HCT116 (cell line): ENCODE data around the gene SEMA3F. TPM values are rescaled to one million over a fixed set of nuclear protein-coding genes. Genes with fewer than 3 reads are reported as not detected.

Experiments used
- ATAC-seq: fragments of 200-7000 bp; cut with Tn5 transposase; 2 replicates; pipeline ENCODE4 v1.9.1; 2020; ENCODE audit warnings: mild to moderate bottlenecking, moderate library complexity
- BruUV-seq: library from RNA; stranded (reverse); fragments of 400-500 nt; replicated peaks from 2 replicates; lab custom pipeline; 2021; lab: Mats Ljungman, UMichigan
- CTCF ChIA-PET: fragments of 300-600 bp; sonication (Branson Sonifier 250); formaldehyde crosslinking; loops from one replicate; lab custom pipeline; 2021; ENCODE audit warnings: antibody characterized with exemption; lab: Charles Lee
- POLR2A ChIA-PET: fragments of 300-600, 350-600 bp; sonication (Branson Sonifier 250); formaldehyde crosslinking; loops from one replicate; lab custom pipeline; 2021; ENCODE audit warnings: antibody characterized with exemption; lab: Charles Lee
- RAD21 ChIA-PET, 2 experiments: fragments of 300-600 bp; sonication (Branson Sonifier 250); formaldehyde crosslinking; loops; one replicate each; lab custom pipeline; 2023; ENCODE audit warnings: low total read pairs in 2 of 2; ENCODE audit not compliant: uncharacterized antibody in 2 of 2, unreplicated experiment in 2 of 2, low non-redundant PET in 1 of 2; lab: Charles Lee
- DNase-seq: peaks from one replicate; pipeline ENCODE4 v3.0.0-alpha.2; 2010; ENCODE audit warnings: low read depth, low spot score
- H2AFZ ChIP-seq: fragments of 200-600 bp; shearing (Covaris generic), sonication (generic); 2 replicates; pipeline ENCODE4 v1.6.1; 2017; ENCODE audit warnings: low read depth, mixed run types, mixed read lengths, antibody characterized with exemption, low read length; ENCODE audit not compliant: poor library complexity, severe bottlenecking
- H3K27ac ChIP-seq: 2 replicates; pipeline ENCODE4 v1.5.1; 2012; ENCODE audit warnings: low read depth, low read length
- H3K27me3 ChIP-seq: fragments of 200-600 bp; sonication (generic); 2 replicates; pipeline ENCODE4 v1.6.1; 2016; ENCODE audit warnings: mixed run types, low read length, mixed read lengths; ENCODE audit not compliant: insufficient read depth
- H3K36me3 ChIP-seq, 2 experiments: fragments of 200-500 bp in 1 of 2; fragments of 200-600 bp in 1 of 2; sonication (Bioruptor generic) in 1 of 2; sonication (generic) in 1 of 2; 2 replicates each; pipeline versions ENCODE4 v1.5.1 to v1.6.1; 2014 to 2016; ENCODE audit warnings: low read length in 2 of 2, inconsistent platforms in 1 of 2, mixed read lengths in 1 of 2, mixed run types in 1 of 2; ENCODE audit not compliant: insufficient read depth in 2 of 2, control insufficient read depth in 1 of 2
- H3K4me1 ChIP-seq, 2 experiments: fragments of 200-600 bp in 1 of 2; sonication (generic) in 1 of 2; 2 replicates each; pipeline versions ENCODE4 v1.5.1 to v1.6.1; 2012 to 2017; ENCODE audit warnings: low read length in 2 of 2, inconsistent platforms in 1 of 2, mild to moderate bottlenecking in 1 of 2, mixed read lengths in 1 of 2, mixed run types in 1 of 2, moderate library complexity in 1 of 2; ENCODE audit not compliant: insufficient read depth in 2 of 2, control insufficient read depth in 1 of 2
- H3K4me2 ChIP-seq: fragments of 200-600 bp; sonication (generic); 2 replicates; pipeline ENCODE4 v1.6.1; 2017; ENCODE audit warnings: mixed run types, low read length, mixed read lengths
- H3K4me3 ChIP-seq, 2 experiments: fragments of 200-600 bp in 1 of 2; sonication (generic) in 1 of 2; replicated peaks in 1 of 2; 2 replicates each; pipeline ENCODE4 v1.5.1; 2011 to 2016; ENCODE audit warnings: low read length in 2 of 2, control low read depth in 1 of 2, low read depth in 1 of 2, mild to moderate bottlenecking in 1 of 2, mixed read lengths in 1 of 2, mixed run types in 1 of 2
- H3K79me2 ChIP-seq: fragments of 200-600 bp; sonication (generic); 2 replicates; pipeline ENCODE4 v1.6.1; 2017; ENCODE audit warnings: mild to moderate bottlenecking, mixed run types, low read length, moderate library complexity, mixed read lengths; ENCODE audit not compliant: insufficient read depth
- H3K9ac ChIP-seq: fragments of 200-600 bp; sonication (generic); 2 replicates; pipeline ENCODE4 v1.6.1; 2016; ENCODE audit warnings: low read length, mixed read lengths
- H3K9me2 ChIP-seq: fragments of 200-600 bp; sonication (generic), shearing (Covaris generic); 2 replicates; pipeline ENCODE4 v1.6.1; 2017; ENCODE audit warnings: mixed run types, mild to moderate bottlenecking, moderate library complexity; ENCODE audit not compliant: insufficient read depth
- H3K9me3 ChIP-seq, 2 experiments: fragments of 200-500 bp in 1 of 2; fragments of 200-600 bp in 1 of 2; sonication (Bioruptor generic) in 1 of 2; sonication (generic) in 1 of 2; 2 replicates each; pipeline ENCODE4 v1.6.1; 2014 to 2017; ENCODE audit warnings: low read length in 2 of 2, mixed read lengths in 2 of 2, inconsistent platforms in 1 of 2, low read depth in 1 of 2, mild to moderate bottlenecking in 1 of 2, mixed run types in 1 of 2, moderate library complexity in 1 of 2; ENCODE audit not compliant: control insufficient read depth in 1 of 2, insufficient read depth in 1 of 2
- H4K20me1 ChIP-seq: fragments of 200-600 bp; sonication (generic), shearing (Covaris generic); 2 replicates; pipeline ENCODE4 v1.6.1; 2017; ENCODE audit warnings: mixed run types, mild to moderate bottlenecking, moderate library complexity; ENCODE audit not compliant: insufficient read depth
- CBX3 ChIP-seq: IDR thresholded peaks from 2 replicates; pipeline ENCODE4 v1.6.1; 2012; ENCODE audit warnings: low read depth
- CTCF ChIP-seq, 3 experiments: fragments of 200-600 bp in 1 of 3; sonication (generic) in 1 of 3; IDR thresholded peaks in 2 of 3; conservative IDR thresholded peaks in 1 of 3; 2 replicates each; pipeline ENCODE4 v1.5.1; 2012 to 2017; ENCODE audit warnings: low read depth in 2 of 3, low read length in 2 of 3, antibody characterized with exemption in 1 of 3, borderline replicate concordance in 1 of 3, control low read depth in 1 of 3, mild to moderate bottlenecking in 1 of 3, mixed read lengths in 1 of 3, mixed run types in 1 of 3, moderate library complexity in 1 of 3; ENCODE audit not compliant: insufficient read depth in 1 of 3
- ELF1 ChIP-seq: IDR thresholded peaks from 2 replicates; pipeline ENCODE4 v1.6.1; 2012; ENCODE audit warnings: low read depth, borderline replicate concordance
- EZH2 ChIP-seq: fragments of 200-600 bp; sonication (generic); IDR thresholded peaks from 2 replicates; pipeline ENCODE4 v1.6.1; 2017; ENCODE audit warnings: antibody characterized with exemption, mixed run types
- EZH2phosphoT487 ChIP-seq: fragments of 200-600 bp; IDR thresholded peaks from 2 replicates; pipeline ENCODE4 v1.6.1; 2018; ENCODE audit warnings: antibody characterized with exemption, borderline replicate concordance
- FOSL1 ChIP-seq: IDR thresholded peaks from 2 replicates; pipeline ENCODE4 v1.6.1; 2012; ENCODE audit warnings: low read depth
- JUND ChIP-seq: IDR thresholded peaks from 2 replicates; pipeline ENCODE4 v1.6.1; 2012
- MAX ChIP-seq: IDR thresholded peaks from 2 replicates; pipeline ENCODE4 v1.6.1; 2012
- POLR2A ChIP-seq: IDR thresholded peaks from 2 replicates; pipeline ENCODE4 v1.7.0; 2011; ENCODE audit warnings: borderline replicate concordance; ENCODE audit not compliant: insufficient read depth, insufficient read length; ENCODE audit errors: extremely low read depth
- POLR2AphosphoS5 ChIP-seq: IDR thresholded peaks from 2 replicates; pipeline ENCODE4 v1.6.1; 2011; ENCODE audit warnings: mild to moderate bottlenecking, low read depth, low read length, moderate library complexity
- RAD21 ChIP-seq: IDR thresholded peaks from 2 replicates; pipeline ENCODE4 v1.6.1; 2012; ENCODE audit warnings: low read depth, mild to moderate bottlenecking
- REST ChIP-seq: IDR thresholded peaks from 2 replicates; pipeline ENCODE4 v1.6.1; 2012; ENCODE audit warnings: low read depth
- SIN3A ChIP-seq: IDR thresholded peaks from 2 replicates; pipeline ENCODE4 v1.6.1; 2012; ENCODE audit warnings: low read depth
- SP1 ChIP-seq: IDR thresholded peaks from 2 replicates; pipeline ENCODE4 v1.6.1; 2012; ENCODE audit warnings: low read depth
- SRF ChIP-seq: IDR thresholded peaks from 2 replicates; pipeline ENCODE4 v1.6.1; 2012; ENCODE audit warnings: low read depth
- YY1 ChIP-seq: IDR thresholded peaks from 2 replicates; pipeline ENCODE4 v1.6.1; 2011; ENCODE audit warnings: low read length, low read depth, moderate library complexity, mild to moderate bottlenecking; ENCODE audit not compliant: insufficient replicate concordance; ENCODE audit errors: extremely low read depth
- ZBTB33 ChIP-seq: IDR thresholded peaks from 2 replicates; pipeline ENCODE4 v1.6.1; 2011; ENCODE audit warnings: mild to moderate bottlenecking, low read length, moderate library complexity; ENCODE audit not compliant: insufficient replicate concordance; ENCODE audit errors: extremely low read depth
- ZFX ChIP-seq: fragments of 450-650 bp; IDR thresholded peaks from 2 replicates; pipeline ENCODE4 v1.6.1; 2017
- ZNF274 ChIP-seq: fragments of 200-500 bp; sonication (Bioruptor generic); IDR thresholded peaks from 2 replicates; pipeline ENCODE4 v1.6.1; 2014; ENCODE audit warnings: mild to moderate bottlenecking, low read depth, low read length, inconsistent platforms
- intact Hi-C: fragments of 100-400 bp; cut with micrococcal nuclease; formaldehyde crosslinking; loops from 2 replicates; pipeline ENCODE4 v1.10.0; 2022
- total RNA-seq: library from RNA; stranded (reverse); gene quantifications from one replicate; pipeline ENCODE4 v1.2.1, GENCODE V29; 2021; ENCODE audit not compliant: unreplicated experiment

SEMA3F gene
- total RNA-seq, 1 experiment from 2014 or later, result 15.7 TPM

GRCh38 chr3:50194903-50195500 is 39.9 kb downstream of the SEMA3F start:
- POLR2A ChIA-PET, result interaction anchor here (0.9 to 1.9 kb wide), 7 partner anchors 10 to 105 kb away, joined by 3 to 12 read pairs (median 3); partner anchors contain the start of genes HYAL3, NAA80 and SLC38A3
- Histone ChIP-seq H3K4me3 (0 out of 4 replicates have a peak overlapping the region, but pooled peaks of 1 of the 2 experiments have one; percentile 23), H4K20me1 (no peaks in the 10 kb centered on the region), H3K27ac (no peak overlapping the region; the same call in 1 of the 2 replicates), H3K79me2 (no peaks in the 10 kb centered on the region), H3K36me3 (no peaks in the 10 kb centered on the region), H3K9me3 (no peaks in the 10 kb centered on the region), H3K9me2 (no peaks in the 10 kb centered on the region), H3K4me2 (peak overlapping the region; percentile 65)
- no TSS peak for BruUV-seq
- no peak for TF ChIP-seq SIN3A
- TF ChIP-seq POLR2A, result no peak
- no peak for TF ChIP-seq SRF
- no peak for TF ChIP-seq ELF1
- no peak for TF ChIP-seq ZBTB33
- TF ChIP-seq YY1, result no peak
- TF ChIP-seq CTCF (IDR thresholded peaks at IDR 0.05 in 2 of 3, conservative IDR thresholded peaks at IDR 0.05 in 1 of 3; ENCODE audit: borderline replicate concordance in 1 of 3, insufficient read depth in 1 of 3, low read depth in 2 of 3, low read length in 2 of 3), result no peak
- TF ChIP-seq ZNF274, result no peak
- no peak for TF ChIP-seq EZH2phosphoT487
- no peak for TF ChIP-seq CBX3
- no peak for TF ChIP-seq RAD21
- TF ChIP-seq POLR2AphosphoS5, result no peak
- no peak for TF ChIP-seq ZFX
- no peak for TF ChIP-seq SP1
- no peak for TF ChIP-seq MAX
- no peak for TF ChIP-seq FOSL1
- no peak for TF ChIP-seq EZH2
- TF ChIP-seq JUND, result no peak
- TF ChIP-seq REST, result no peak
- TF ChIP-seq, all 23 proteins: peak for 0
- RAD21 ChIA-PET, result interaction anchor here (0.6 to 3.0 kb wide), 11 partner anchors 8 to 97 kb away, joined by 3 to 48 read pairs (median 7); partner anchors contain the start of genes IFRD2 (in 1 of the 2) and SLC38A3 (in 1 of the 2)
- Histone ChIP-seq H3K27me3 (no peaks in the 10 kb centered on the region), H2AFZ (peak overlapping the region; percentile 74), H3K4me1 (peaks cover 8 to 19% of the 10 kb centered on the region in 2 experiments; a peak in 3 of 4 replicates), H3K9ac (no peak overlapping the region)
- ATAC-seq (peak; percentile 83), DNase-seq (peak; percentile 42)
- intact Hi-C loops, result loop anchor here (1.0 kb wide), 1 partner anchor 31 kb away; no protein-coding TSS in a partner anchor
- CTCF ChIA-PET, result interaction anchor here (0.6 to 5.8 kb wide), 25 partner anchors 9 to 417 kb away, joined by 3 to 164 read pairs (median 6); partner anchors contain the start of genes CISH, GNAI2 and SLC38A3
